Measurements from ENCODE around the gene FXYD1.

The FXYD1 gene

DNA sequence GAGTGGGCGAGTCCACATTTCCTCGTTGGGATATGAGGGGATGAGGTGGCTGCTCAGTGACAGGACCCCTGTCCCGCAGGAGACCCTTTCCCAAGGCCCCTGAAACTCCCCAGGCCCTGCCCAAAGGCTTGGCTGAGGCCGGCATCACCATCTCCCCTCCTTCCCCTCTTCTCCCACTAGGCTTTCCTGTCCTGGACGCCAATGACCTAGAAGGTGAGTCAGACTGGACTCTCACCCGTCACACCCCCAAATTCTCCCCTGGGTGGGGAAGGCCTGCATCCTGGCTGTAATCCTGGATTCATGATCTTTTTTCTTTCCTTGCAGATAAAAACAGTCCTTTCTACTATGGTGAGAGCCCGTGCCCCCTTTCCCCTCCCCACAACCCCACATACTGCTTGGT is 17.7 kb upstream of the FXYD1 start:
- ATAC-seq (ENCODE audit: low read depth), result no peak
- peaks cover 58% of the 10 kb centered on the region for H3K4me1 ChIP-seq (ENCODE audit: insufficient read depth, poor library complexity, severe bottlenecking)

DNA sequence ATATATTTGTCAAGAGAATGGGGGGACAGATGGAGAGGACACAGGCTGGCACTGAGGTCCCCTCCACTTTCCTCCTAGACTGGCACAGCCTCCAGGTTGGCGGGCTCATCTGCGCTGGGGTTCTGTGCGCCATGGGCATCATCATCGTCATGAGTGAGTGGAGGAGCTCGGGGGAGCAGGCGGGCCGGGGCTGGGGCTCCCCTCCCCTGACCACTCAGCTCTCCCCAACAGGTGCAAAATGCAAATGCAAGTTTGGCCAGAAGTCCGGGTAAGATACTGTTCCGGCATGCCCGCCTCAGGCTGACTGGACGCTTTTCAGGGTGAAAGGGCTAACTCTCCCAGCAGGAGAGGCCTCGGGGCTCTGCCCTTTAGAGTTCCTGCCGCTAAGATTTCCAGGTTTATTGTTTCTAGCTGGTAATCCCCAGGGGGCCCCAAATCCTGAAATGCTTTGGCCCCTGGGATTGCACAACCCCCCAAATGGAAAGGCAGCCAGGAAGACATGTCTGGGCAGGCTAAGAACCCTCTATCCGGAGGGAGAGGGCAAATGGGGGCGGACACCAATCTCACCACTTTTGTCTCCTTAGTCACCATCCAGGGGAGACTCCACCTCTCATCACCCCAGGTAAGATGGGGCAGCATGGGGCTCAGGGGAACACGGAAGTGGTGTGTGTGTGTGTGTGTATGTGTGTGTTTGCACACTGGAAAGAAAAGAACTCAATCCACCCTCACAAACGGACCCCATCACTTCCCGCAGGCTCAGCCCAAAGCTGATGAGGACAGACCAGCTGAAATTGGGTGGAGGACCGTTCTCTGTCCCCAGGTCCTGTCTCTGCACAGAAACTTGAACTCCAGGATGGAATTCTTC is 15.7 kb upstream of the FXYD1 start:
- peak; percentile 65 for ATAC-seq (ENCODE audit: low read depth)

More for the DNA sequence above, 17.7 kb upstream of the FXYD1 start:
- Histone ChIP-seq H3K9me3 (ENCODE audit: severe bottlenecking) (no peaks in the 10 kb centered on the region), H3K27ac (ENCODE audit: poor library complexity, severe bottlenecking) (peak overlapping the region; percentile 92), H3K36me3 (ENCODE audit: low read depth) (peaks cover 43% of the 10 kb centered on the region), H3K4me3 (ENCODE audit: severe bottlenecking) (no peak overlapping the region), H3K27me3 (ENCODE audit: insufficient read depth, poor library complexity, severe bottlenecking) (no peaks in the 10 kb centered on the region)
- TF ChIP-seq, protein P1, sequence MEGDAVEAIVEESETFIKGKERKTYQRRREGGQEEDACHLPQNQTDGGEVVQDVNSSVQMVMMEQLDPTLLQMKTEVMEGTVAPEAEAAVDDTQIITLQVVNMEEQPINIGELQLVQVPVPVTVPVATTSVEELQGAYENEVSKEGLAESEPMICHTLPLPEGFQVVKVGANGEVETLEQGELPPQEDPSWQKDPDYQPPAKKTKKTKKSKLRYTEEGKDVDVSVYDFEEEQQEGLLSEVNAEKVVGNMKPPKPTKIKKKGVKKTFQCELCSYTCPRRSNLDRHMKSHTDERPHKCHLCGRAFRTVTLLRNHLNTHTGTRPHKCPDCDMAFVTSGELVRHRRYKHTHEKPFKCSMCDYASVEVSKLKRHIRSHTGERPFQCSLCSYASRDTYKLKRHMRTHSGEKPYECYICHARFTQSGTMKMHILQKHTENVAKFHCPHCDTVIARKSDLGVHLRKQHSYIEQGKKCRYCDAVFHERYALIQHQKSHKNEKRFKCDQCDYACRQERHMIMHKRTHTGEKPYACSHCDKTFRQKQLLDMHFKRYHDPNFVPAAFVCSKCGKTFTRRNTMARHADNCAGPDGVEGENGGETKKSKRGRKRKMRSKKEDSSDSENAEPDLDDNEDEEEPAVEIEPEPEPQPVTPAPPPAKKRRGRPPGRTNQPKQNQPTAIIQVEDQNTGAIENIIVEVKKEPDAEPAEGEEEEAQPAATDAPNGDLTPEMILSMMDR (IDR thresholded peaks at IDR 0.05; ENCODE audit: poor library complexity, severe bottlenecking), result no peak
- DNase-seq (ENCODE audit: low spot score), result no peak

DNA sequence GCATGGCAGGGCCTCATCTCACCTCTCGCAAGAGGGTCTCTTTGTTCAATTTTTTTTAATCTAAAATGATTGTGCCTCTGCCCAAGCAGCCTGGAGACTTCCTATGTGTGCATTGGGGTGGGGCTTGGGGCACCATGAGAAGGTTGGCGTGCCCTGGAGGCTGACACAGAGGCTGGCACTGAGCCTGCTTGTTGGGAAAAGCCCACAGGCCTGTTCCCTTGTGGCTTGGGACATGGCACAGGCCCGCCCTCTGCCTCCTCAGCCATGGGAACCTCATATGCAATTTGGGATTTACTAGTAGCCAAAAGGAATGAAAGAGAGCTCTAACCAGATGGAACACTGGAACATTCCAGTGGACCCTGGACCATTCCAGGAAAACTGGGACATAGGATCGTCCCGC is 15.1 kb upstream of the FXYD1 start:
- Histone ChIP-seq H3K4me3 (ENCODE audit: severe bottlenecking) (no peak overlapping the region), H3K27me3 (ENCODE audit: insufficient read depth, poor library complexity, severe bottlenecking) (no peaks in the 10 kb centered on the region), H3K27ac (ENCODE audit: poor library complexity, severe bottlenecking) (peak overlapping the region; percentile 92), H3K9me3 (ENCODE audit: severe bottlenecking) (no peaks in the 10 kb centered on the region), H3K36me3 (ENCODE audit: low read depth) (peaks cover 43% of the 10 kb centered on the region), H3K4me1 (ENCODE audit: insufficient read depth, poor library complexity, severe bottlenecking) (peaks cover 58% of the 10 kb centered on the region)
- ATAC-seq (ENCODE audit: low read depth), result peak; percentile 7; the same call in 2 of the 3 replicates
- TF ChIP-seq, protein P1 (IDR thresholded peaks at IDR 0.05; ENCODE audit: poor library complexity, severe bottlenecking), result no peak
- no peak for DNase-seq (ENCODE audit: low spot score)

More for the DNA sequence above, 15.7 kb upstream of the FXYD1 start:
- Histone ChIP-seq H3K4me1 (ENCODE audit: insufficient read depth, poor library complexity, severe bottlenecking) (peaks cover 58% of the 10 kb centered on the region), H3K27ac (ENCODE audit: poor library complexity, severe bottlenecking) (peak overlapping the region; percentile 92), H3K4me3 (ENCODE audit: severe bottlenecking) (no peak overlapping the region), H3K27me3 (ENCODE audit: insufficient read depth, poor library complexity, severe bottlenecking) (no peaks in the 10 kb centered on the region), H3K36me3 (ENCODE audit: low read depth) (peaks cover 43% of the 10 kb centered on the region), H3K9me3 (ENCODE audit: severe bottlenecking) (no peaks in the 10 kb centered on the region)
- TF ChIP-seq, protein P1 (IDR thresholded peaks at IDR 0.05; ENCODE audit: poor library complexity, severe bottlenecking), result no peak
- peak; percentile 90 for DNase-seq (ENCODE audit: low spot score)

DNA sequence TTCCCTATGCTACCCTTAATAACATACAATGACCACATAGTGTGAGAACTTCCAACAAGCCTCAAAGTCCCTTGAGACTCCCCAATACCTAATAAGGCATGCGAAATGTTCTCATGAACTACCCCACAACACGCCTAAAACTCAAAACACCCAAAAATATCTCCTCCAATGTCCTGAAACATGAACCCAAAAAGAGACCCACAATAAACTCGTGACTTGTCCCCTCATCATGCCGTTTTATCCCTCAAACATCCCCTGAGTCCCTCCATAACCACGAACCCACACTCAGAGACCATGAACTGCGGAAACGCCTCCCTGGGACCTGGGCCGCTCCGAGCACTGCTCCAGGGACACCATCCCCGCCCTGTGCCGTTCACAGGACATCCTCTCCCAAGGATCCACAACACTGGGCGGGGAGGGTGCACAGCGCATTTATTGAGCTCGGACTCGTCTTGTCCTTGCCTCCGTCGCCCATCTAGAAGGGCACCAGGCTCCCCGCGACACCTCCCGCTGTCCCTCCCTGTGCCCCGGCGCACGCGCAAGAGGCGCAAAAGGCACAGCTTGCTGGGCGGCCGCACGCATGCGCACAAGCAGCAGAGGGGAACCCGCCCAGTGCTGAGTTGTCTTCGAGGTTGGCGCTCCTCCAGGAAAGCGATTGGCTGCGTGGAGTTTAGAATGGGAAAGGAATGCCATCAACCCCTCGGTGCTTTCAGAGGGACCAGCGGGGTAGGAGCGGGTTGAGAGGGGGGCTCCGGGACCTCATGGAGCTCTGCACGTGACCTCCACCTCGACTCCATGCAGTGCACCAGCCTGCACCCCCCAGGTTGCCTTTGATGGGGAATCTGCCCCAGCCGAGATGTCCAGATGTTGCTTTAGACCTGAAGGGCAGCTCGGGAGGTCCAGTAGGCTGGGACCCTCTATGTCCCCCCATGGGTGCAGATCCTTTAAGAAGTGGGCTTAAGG is 14.2 kb upstream of the FXYD1 start:
- peaks cover 37% of the 10 kb centered on the region for H3K36me3 ChIP-seq (ENCODE audit: low read depth)
- peak overlapping the region; percentile 92 for H3K27ac ChIP-seq (ENCODE audit: poor library complexity, severe bottlenecking)
- peaks cover 58% of the 10 kb centered on the region for H3K4me1 ChIP-seq (ENCODE audit: insufficient read depth, poor library complexity, severe bottlenecking)
- no peaks in the 10 kb centered on the region for H3K9me3 ChIP-seq (ENCODE audit: severe bottlenecking)
- DNase-seq (ENCODE audit: low spot score) (peak; percentile 91), ATAC-seq (ENCODE audit: low read depth) (peak; percentile 40)
- no peaks in the 10 kb centered on the region for H3K27me3 ChIP-seq (ENCODE audit: insufficient read depth, poor library complexity, severe bottlenecking)
- peak overlapping the region; percentile 2 for H3K4me3 ChIP-seq (ENCODE audit: severe bottlenecking)
- TF ChIP-seq, protein P1 (IDR thresholded peaks at IDR 0.05; ENCODE audit: poor library complexity, severe bottlenecking), result no peak
